ENCODE results near the gene C9orf152.

The C9orf152 gene

GRCh38 chr9:110192531-110193261, 15.3 kb downstream of the C9orf152 start:
- Histone ChIP-seq H3K4me1 (ENCODE audit: control insufficient read depth, insufficient read depth, low read length, unreplicated experiment) (peaks cover 14% of the 10 kb centered on the region), H3K27ac (ENCODE audit: low read depth, low read length) (peak overlapping the region; percentile 61), H3K27me3 (ENCODE audit: insufficient read depth, low read length) (no peaks in the 10 kb centered on the region; the same call in 1 of the 2 replicates), H2AFZ (ENCODE audit: low read length, unreplicated experiment) (no peak overlapping the region), H3K36me3 (ENCODE audit: insufficient read depth, low read length) (no peaks in the 10 kb centered on the region), H3K4me3 (ENCODE audit: low read depth, low read length) (no peak overlapping the region), H3K79me2 (ENCODE audit: control insufficient read depth, insufficient read depth, low read length, unreplicated experiment) (no peaks in the 10 kb centered on the region)

GRCh38 chr9:110191615-110192014, 16.3 kb downstream of the C9orf152 start:
- peaks cover 14% of the 10 kb centered on the region for H3K4me1 ChIP-seq (ENCODE audit: control insufficient read depth, insufficient read depth, low read length, unreplicated experiment)
- no peaks in the 10 kb centered on the region for H3K79me2 ChIP-seq (ENCODE audit: control insufficient read depth, insufficient read depth, low read length, unreplicated experiment)
- H2AFZ ChIP-seq (ENCODE audit: low read length, unreplicated experiment) = no peak overlapping the region
- H3K27ac ChIP-seq (ENCODE audit: low read depth, low read length) = no peak overlapping the region
- no peak overlapping the region for H3K4me3 ChIP-seq (ENCODE audit: low read depth, low read length)
- H3K27me3 ChIP-seq (ENCODE audit: insufficient read depth, low read length) = no peaks in the 10 kb centered on the region; the same call in 1 of the 2 replicates
- no peaks in the 10 kb centered on the region for H3K36me3 ChIP-seq (ENCODE audit: insufficient read depth, low read length)

GRCh38 chr9:110189559-110190320, 18.2 kb downstream of the C9orf152 start:
- Histone ChIP-seq H3K4me3 (ENCODE audit: low read depth, low read length) (no peak overlapping the region), H3K27me3 (ENCODE audit: insufficient read depth, low read length) (no peaks in the 10 kb centered on the region; the same call in 1 of the 2 replicates), H2AFZ (ENCODE audit: low read length, unreplicated experiment) (no peak overlapping the region), H3K36me3 (ENCODE audit: insufficient read depth, low read length) (no peaks in the 10 kb centered on the region), H3K27ac (ENCODE audit: low read depth, low read length) (no peak overlapping the region), H3K4me1 (ENCODE audit: control insufficient read depth, insufficient read depth, low read length, unreplicated experiment) (peaks cover 14% of the 10 kb centered on the region), H3K79me2 (ENCODE audit: control insufficient read depth, insufficient read depth, low read length, unreplicated experiment) (no peaks in the 10 kb centered on the region)

- Histone ChIP-seq H3K79me2 (ENCODE audit: control insufficient read depth, insufficient read depth, low read length, unreplicated experiment) (no peaks in the 10 kb centered on the region), H3K27me3 (ENCODE audit: insufficient read depth, low read length) (no peaks in the 10 kb centered on the region; the same call in 1 of the 2 replicates), H3K4me3 (ENCODE audit: low read depth, low read length) (no peak overlapping the region), H2AFZ (ENCODE audit: low read length, unreplicated experiment) (no peak overlapping the region), H3K4me1 (ENCODE audit: control insufficient read depth, insufficient read depth, low read length, unreplicated experiment) (peaks cover 11% of the 10 kb centered on the region), H3K27ac (ENCODE audit: low read depth, low read length) (no peak overlapping the region), H3K36me3 (ENCODE audit: insufficient read depth, low read length) (no peaks in the 10 kb centered on the region)
Measured at GRCh38 chr9:110188991-110189390, 19.0 kb downstream of the C9orf152 start.

- Histone ChIP-seq H3K79me2 (ENCODE audit: control insufficient read depth, insufficient read depth, low read length, unreplicated experiment) (no peaks in the 10 kb centered on the region), H3K27ac (ENCODE audit: low read depth, low read length) (no peak overlapping the region), H3K36me3 (ENCODE audit: insufficient read depth, low read length) (no peaks in the 10 kb centered on the region), H3K4me1 (ENCODE audit: control insufficient read depth, insufficient read depth, low read length, unreplicated experiment) (peaks cover 8% of the 10 kb centered on the region), H2AFZ (ENCODE audit: low read length, unreplicated experiment) (no peak overlapping the region), H3K27me3 (ENCODE audit: insufficient read depth, low read length) (no peaks in the 10 kb centered on the region; the same call in 1 of the 2 replicates), H3K4me3 (ENCODE audit: low read depth, low read length) (no peak overlapping the region)
Measured at GRCh38 chr9:110188101-110188500, 19.9 kb downstream of the C9orf152 start.

- no peak overlapping the region for H3K27ac ChIP-seq (ENCODE audit: low read depth, low read length)
- H3K27me3 ChIP-seq (ENCODE audit: insufficient read depth, low read length) = no peaks in the 10 kb centered on the region; the same call in 1 of the 2 replicates
Measured at GRCh38 chr9:110187126-110187525, 20.8 kb downstream of the C9orf152 start.

GRCh38 chr9:110186254-110186653, 21.7 kb downstream of the C9orf152 start:
- H3K4me3 ChIP-seq (ENCODE audit: low read depth, low read length) = no peak overlapping the region
- no peaks in the 10 kb centered on the region for H3K79me2 ChIP-seq (ENCODE audit: control insufficient read depth, insufficient read depth, low read length, unreplicated experiment)
- H3K36me3 ChIP-seq (ENCODE audit: insufficient read depth, low read length) = no peaks in the 10 kb centered on the region
- no peak overlapping the region for H2AFZ ChIP-seq (ENCODE audit: low read length, unreplicated experiment)
- peaks cover under 1% of the 10 kb centered on the region for H3K4me1 ChIP-seq (ENCODE audit: control insufficient read depth, insufficient read depth, low read length, unreplicated experiment)
- no peaks in the 10 kb centered on the region; the same call in 1 of the 2 replicates for H3K27me3 ChIP-seq (ENCODE audit: insufficient read depth, low read length)
- no peak overlapping the region for H3K27ac ChIP-seq (ENCODE audit: low read depth, low read length)

More at GRCh38 chr9:110187126-110187525, 20.8 kb downstream of the C9orf152 start:
- H3K36me3 ChIP-seq (ENCODE audit: insufficient read depth, low read length) = no peaks in the 10 kb centered on the region
- no peak overlapping the region for H3K4me3 ChIP-seq (ENCODE audit: low read depth, low read length)
- no peaks in the 10 kb centered on the region for H3K79me2 ChIP-seq (ENCODE audit: control insufficient read depth, insufficient read depth, low read length, unreplicated experiment)
- H3K4me1 ChIP-seq (ENCODE audit: control insufficient read depth, insufficient read depth, low read length, unreplicated experiment) = no peaks in the 10 kb centered on the region
- H2AFZ ChIP-seq (ENCODE audit: low read length, unreplicated experiment) = no peak overlapping the region

GRCh38 chr9:110185806-110186205, 22.2 kb downstream of the C9orf152 start:
- peaks cover 5% of the 10 kb centered on the region for H3K4me1 ChIP-seq (ENCODE audit: control insufficient read depth, insufficient read depth, low read length, unreplicated experiment)
- no peaks in the 10 kb centered on the region; the same call in 1 of the 2 replicates for H3K27me3 ChIP-seq (ENCODE audit: insufficient read depth, low read length)
- no peak overlapping the region for H2AFZ ChIP-seq (ENCODE audit: low read length, unreplicated experiment)
- H3K79me2 ChIP-seq (ENCODE audit: control insufficient read depth, insufficient read depth, low read length, unreplicated experiment) = no peaks in the 10 kb centered on the region
- no peak overlapping the region for H3K4me3 ChIP-seq (ENCODE audit: low read depth, low read length)
- no peaks in the 10 kb centered on the region for H3K36me3 ChIP-seq (ENCODE audit: insufficient read depth, low read length)
- no peak overlapping the region for H3K27ac ChIP-seq (ENCODE audit: low read depth, low read length)

GRCh38 chr9:110183208-110184145, 24.5 kb downstream of the C9orf152 start:
- Histone ChIP-seq H3K27ac (ENCODE audit: low read depth, low read length) (no peak overlapping the region), H2AFZ (ENCODE audit: low read length, unreplicated experiment) (no peak overlapping the region)

More at GRCh38 chr9:110183208-110184145, 24.5 kb downstream of the C9orf152 start:
- H3K4me3 ChIP-seq (ENCODE audit: low read depth, low read length) = no peak overlapping the region
- H3K36me3 ChIP-seq (ENCODE audit: insufficient read depth, low read length) = no peaks in the 10 kb centered on the region
- H3K4me1 ChIP-seq (ENCODE audit: control insufficient read depth, insufficient read depth, low read length, unreplicated experiment) = peaks cover 22% of the 10 kb centered on the region
- H3K27me3 ChIP-seq (ENCODE audit: insufficient read depth, low read length) = no peaks in the 10 kb centered on the region; the same call in 1 of the 2 replicates
- no peaks in the 10 kb centered on the region for H3K79me2 ChIP-seq (ENCODE audit: control insufficient read depth, insufficient read depth, low read length, unreplicated experiment)

Measured in ACC112 (cell line).